WTC11 (cell line): ENCODE results near the gene TRAF2.

ENCODE experiments used
- ATF1 ChIP-seq: sonication (generic); formaldehyde crosslinking; IDR thresholded peaks from 2 replicates; pipeline ENCODE4 v1.8.1; 2023; ENCODE audit warnings: mild to moderate bottlenecking, moderate library complexity, missing genetic modification reagents
- ELF4 ChIP-seq: sonication (generic); formaldehyde crosslinking; IDR thresholded peaks from 2 replicates; pipeline ENCODE4 v1.8.1; 2022; ENCODE audit warnings: low read depth, mild to moderate bottlenecking, moderate library complexity, missing genetic modification reagents
- GRHL2 ChIP-seq: fragments of 250-450 bp; sonication (Bioruptor Pico); IDR thresholded peaks from 2 replicates; pipeline ENCODE4 v1.8.0; 2022; ENCODE audit warnings: mild to moderate bottlenecking, moderate library complexity; ENCODE audit not compliant: insufficient replicate concordance, severe bottlenecking
- NFE2L1 ChIP-seq: sonication (generic); formaldehyde crosslinking; IDR thresholded peaks from 2 replicates; pipeline ENCODE4 v1.8.1; 2023; ENCODE audit warnings: missing genetic modification reagents
- TEAD1 ChIP-seq: sonication (generic); formaldehyde crosslinking; IDR thresholded peaks from 2 replicates; pipeline ENCODE4 v1.8.0; 2022; ENCODE audit warnings: mild to moderate bottlenecking, missing genetic modification reagents
- TF ChIP-seq, protein P1 (sequence below): fragments of 200-600 bp; IDR thresholded peaks from 2 replicates; pipeline ENCODE4 v1.8.0; 2022; ENCODE audit warnings: antibody characterized with exemption
- TF ChIP-seq, protein P2 (sequence below): sonication (generic); formaldehyde crosslinking; IDR thresholded peaks from 2 replicates; pipeline ENCODE4 v1.8.1; 2023; ENCODE audit warnings: mild to moderate bottlenecking, missing genetic modification reagents, moderate library complexity
- TF ChIP-seq, protein P3 (sequence below): fragments of 250-450 bp; sonication (Bioruptor Pico); IDR thresholded peaks from 2 replicates; pipeline ENCODE4 v1.8.0; 2021; ENCODE audit warnings: mild to moderate bottlenecking
- TF ChIP-seq, protein P4 (sequence below): sonication (generic); formaldehyde crosslinking; IDR thresholded peaks from 2 replicates; pipeline ENCODE4 v1.8.0; 2022; ENCODE audit warnings: mild to moderate bottlenecking, missing genetic modification reagents

DNA sequence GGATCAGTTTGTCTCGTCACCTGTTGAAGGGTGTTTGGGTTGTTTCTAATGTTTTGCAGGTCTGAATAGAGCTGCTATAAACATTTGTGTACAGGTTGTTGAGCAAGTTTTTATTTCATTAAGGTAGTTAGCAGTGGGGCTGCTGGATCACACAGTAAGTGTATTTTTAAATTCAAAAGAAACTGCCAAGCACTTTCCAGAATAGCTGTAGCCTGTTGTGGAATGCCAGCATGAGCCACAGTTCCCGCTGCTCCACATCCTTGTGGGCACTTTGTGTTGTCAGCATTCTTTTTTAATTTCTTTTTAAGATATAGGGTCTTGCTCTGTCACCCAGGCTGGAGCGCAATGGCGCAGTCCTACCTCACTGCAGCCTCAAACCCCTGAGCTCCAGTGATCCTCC, 43.7 kb downstream of the TRAF2 start:
- TF ChIP-seq, protein P1, sequence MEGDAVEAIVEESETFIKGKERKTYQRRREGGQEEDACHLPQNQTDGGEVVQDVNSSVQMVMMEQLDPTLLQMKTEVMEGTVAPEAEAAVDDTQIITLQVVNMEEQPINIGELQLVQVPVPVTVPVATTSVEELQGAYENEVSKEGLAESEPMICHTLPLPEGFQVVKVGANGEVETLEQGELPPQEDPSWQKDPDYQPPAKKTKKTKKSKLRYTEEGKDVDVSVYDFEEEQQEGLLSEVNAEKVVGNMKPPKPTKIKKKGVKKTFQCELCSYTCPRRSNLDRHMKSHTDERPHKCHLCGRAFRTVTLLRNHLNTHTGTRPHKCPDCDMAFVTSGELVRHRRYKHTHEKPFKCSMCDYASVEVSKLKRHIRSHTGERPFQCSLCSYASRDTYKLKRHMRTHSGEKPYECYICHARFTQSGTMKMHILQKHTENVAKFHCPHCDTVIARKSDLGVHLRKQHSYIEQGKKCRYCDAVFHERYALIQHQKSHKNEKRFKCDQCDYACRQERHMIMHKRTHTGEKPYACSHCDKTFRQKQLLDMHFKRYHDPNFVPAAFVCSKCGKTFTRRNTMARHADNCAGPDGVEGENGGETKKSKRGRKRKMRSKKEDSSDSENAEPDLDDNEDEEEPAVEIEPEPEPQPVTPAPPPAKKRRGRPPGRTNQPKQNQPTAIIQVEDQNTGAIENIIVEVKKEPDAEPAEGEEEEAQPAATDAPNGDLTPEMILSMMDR, result no peak
- TF ChIP-seq TEAD1 (CRISPR knock-in tag) (no peak), NFE2L1 (no peak), GRHL2 (CRISPR knock-in tag) (no peak), ATF1 (no peak), ELF4 (CRISPR knock-in tag) (no peak)
- TF ChIP-seq, protein P2, sequence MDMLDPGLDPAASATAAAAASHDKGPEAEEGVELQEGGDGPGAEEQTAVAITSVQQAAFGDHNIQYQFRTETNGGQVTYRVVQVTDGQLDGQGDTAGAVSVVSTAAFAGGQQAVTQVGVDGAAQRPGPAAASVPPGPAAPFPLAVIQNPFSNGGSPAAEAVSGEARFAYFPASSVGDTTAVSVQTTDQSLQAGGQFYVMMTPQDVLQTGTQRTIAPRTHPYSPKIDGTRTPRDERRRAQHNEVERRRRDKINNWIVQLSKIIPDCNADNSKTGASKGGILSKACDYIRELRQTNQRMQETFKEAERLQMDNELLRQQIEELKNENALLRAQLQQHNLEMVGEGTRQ (CRISPR knock-in tag), result no peak
- TF ChIP-seq, protein P3, sequence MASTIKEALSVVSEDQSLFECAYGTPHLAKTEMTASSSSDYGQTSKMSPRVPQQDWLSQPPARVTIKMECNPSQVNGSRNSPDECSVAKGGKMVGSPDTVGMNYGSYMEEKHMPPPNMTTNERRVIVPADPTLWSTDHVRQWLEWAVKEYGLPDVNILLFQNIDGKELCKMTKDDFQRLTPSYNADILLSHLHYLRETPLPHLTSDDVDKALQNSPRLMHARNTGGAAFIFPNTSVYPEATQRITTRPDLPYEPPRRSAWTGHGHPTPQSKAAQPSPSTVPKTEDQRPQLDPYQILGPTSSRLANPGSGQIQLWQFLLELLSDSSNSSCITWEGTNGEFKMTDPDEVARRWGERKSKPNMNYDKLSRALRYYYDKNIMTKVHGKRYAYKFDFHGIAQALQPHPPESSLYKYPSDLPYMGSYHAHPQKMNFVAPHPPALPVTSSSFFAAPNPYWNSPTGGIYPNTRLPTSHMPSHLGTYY (CRISPR knock-in tag), result no peak
- TF ChIP-seq, protein P4, sequence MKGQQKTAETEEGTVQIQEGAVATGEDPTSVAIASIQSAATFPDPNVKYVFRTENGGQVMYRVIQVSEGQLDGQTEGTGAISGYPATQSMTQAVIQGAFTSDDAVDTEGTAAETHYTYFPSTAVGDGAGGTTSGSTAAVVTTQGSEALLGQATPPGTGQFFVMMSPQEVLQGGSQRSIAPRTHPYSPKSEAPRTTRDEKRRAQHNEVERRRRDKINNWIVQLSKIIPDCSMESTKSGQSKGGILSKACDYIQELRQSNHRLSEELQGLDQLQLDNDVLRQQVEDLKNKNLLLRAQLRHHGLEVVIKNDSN (CRISPR knock-in tag), result no peak
